K562 (cell line): ENCODE data around the gene PDHX. TPM values are rescaled to one million over a fixed set of nuclear protein-coding genes. Genes with fewer than 3 reads are reported as not detected.

Experiments
- ATAC-seq: fragments of 200-7000 bp; cut with Tn5 transposase; 3 replicates; pipeline ENCODE4 v1.9.1; 2020; ENCODE audit warnings: moderate library complexity
- BruUV-seq: library from RNA; stranded (reverse); fragments of 400-500 nt; replicated peaks from 2 replicates; lab custom pipeline; 2021; lab: Mats Ljungman, UMichigan
- CTCF ChIA-PET: fragments of 300-600 bp; formaldehyde crosslinking; extraction: SDS; loops from one replicate; lab custom pipeline; 2021; ENCODE audit warnings: low intra/inter-chr PET ratio; lab: Yijun Ruan, JAX
- POLR2A ChIA-PET: fragments of 300-600, 350-650 bp; sonication (Branson Sonifier 250); formaldehyde crosslinking; extraction: SDS; loops from one replicate; lab custom pipeline; 2021; ENCODE audit warnings: antibody characterized with exemption, inconsistent platforms; lab: Yijun Ruan, JAX
- DNase-seq, 4 experiments: peaks; one replicate each; pipeline versions ENCODE4 v3.0.0 to v3.0.0-alpha.2; 2011 to 2018; ENCODE audit warnings: low spot score in 3 of 4, mixed read lengths in 3 of 4; ENCODE audit errors: extremely low read depth in 1 of 4
- FAIRE-seq: peaks from 2 replicates; lab custom pipeline; 2011; peaks lifted over from hg19 to GRCh38; lab: Jason Lieb, UNC
- H2AFZ ChIP-seq: 2 replicates; pipeline ENCODE4 v1.6.0; 2011; ENCODE audit warnings: low read depth, low read length, control low read depth, inconsistent platforms
- H3K27ac ChIP-seq: fragments of 200-600 bp; 3 replicates; pipeline ENCODE4 v1.8.0; 2011; ENCODE audit warnings: low read depth, mild to moderate bottlenecking, control low read depth, inconsistent platforms, low read length, moderate library complexity, mixed read lengths; ENCODE audit errors: extremely low read depth
- H3K27me3 ChIP-seq, 2 experiments: fragments of 300-600 bp in 1 of 2; 2 replicates in 1 of 2; 3 replicates in 1 of 2; pipeline versions ENCODE4 v1.6.0 to v1.8.0; 2011; ENCODE audit warnings: inconsistent platforms in 2 of 2, low read length in 2 of 2, mild to moderate bottlenecking in 1 of 2, mixed read lengths in 1 of 2, moderate library complexity in 1 of 2; ENCODE audit not compliant: control insufficient read depth in 2 of 2, insufficient read depth in 2 of 2
- H3K36me3 ChIP-seq: fragments of 300-600 bp; 3 replicates; pipeline ENCODE4 v1.8.0; 2011; ENCODE audit warnings: mild to moderate bottlenecking, low read length, inconsistent platforms; ENCODE audit not compliant: control insufficient read depth, insufficient read depth
- H3K4me1 ChIP-seq, 2 experiments: fragments of 200-600 bp in 1 of 2; replicated peaks in 1 of 2; 2 replicates in 1 of 2; 3 replicates in 1 of 2; pipeline versions ENCODE4 v1.5.1 to v1.8.0; 2011; ENCODE audit warnings: inconsistent platforms in 2 of 2, low read length in 2 of 2, mild to moderate bottlenecking in 1 of 2, mixed read lengths in 1 of 2, moderate library complexity in 1 of 2; ENCODE audit not compliant: control insufficient read depth in 2 of 2, insufficient read depth in 2 of 2
- H3K4me2 ChIP-seq: 2 replicates; pipeline ENCODE4 v1.6.1; 2011; ENCODE audit warnings: low read length, control low read depth, inconsistent platforms, mixed read lengths; ENCODE audit not compliant: insufficient read depth
- H3K4me3 ChIP-seq: fragments of 200-600 bp; sonication (generic), shearing (Covaris generic); 2 replicates; pipeline ENCODE4 v1.5.1; 2016; ENCODE audit warnings: control low read depth, inconsistent platforms
- H3K79me2 ChIP-seq: fragments of 200-600 bp; 3 replicates; pipeline ENCODE4 v1.8.0; 2011; ENCODE audit warnings: low read length, inconsistent platforms; ENCODE audit not compliant: control insufficient read depth, insufficient read depth
- H3K9ac ChIP-seq, 2 experiments: 2 replicates each; pipeline versions ENCODE4 v1.6.0 to v1.6.1; 2011; ENCODE audit warnings: low read depth in 2 of 2, low read length in 2 of 2, control low read depth in 1 of 2, inconsistent platforms in 1 of 2, mild to moderate bottlenecking in 1 of 2, mixed read lengths in 1 of 2; ENCODE audit not compliant: insufficient read depth in 1 of 2
- H3K9me1 ChIP-seq: one replicate; pipeline ENCODE4 v1.6.0; 2011; ENCODE audit warnings: inconsistent platforms, mild to moderate bottlenecking, low read length, moderate library complexity; ENCODE audit not compliant: control insufficient read depth, insufficient read depth
- H3K9me3 ChIP-seq: replicated peaks from 2 replicates; pipeline ENCODE4 v1.5.1; 2011; ENCODE audit warnings: low read depth, low read length, inconsistent platforms; ENCODE audit not compliant: control insufficient read depth, insufficient read depth
- H4K20me1 ChIP-seq: replicated peaks from 2 replicates; pipeline ENCODE4 v1.6.1; 2011; ENCODE audit warnings: low read length, inconsistent platforms, mixed read lengths; ENCODE audit not compliant: control insufficient read depth, insufficient read depth
- AFF1 ChIP-seq, 2 experiments: fragments of 450-650 bp; IDR thresholded peaks; 2 replicates each; pipeline ENCODE4 v1.6.1; 2018; ENCODE audit warnings: mild to moderate bottlenecking in 2 of 2, low read depth in 1 of 2; ENCODE audit not compliant: partially characterized antibody in 2 of 2
- BRCA1 ChIP-seq, 2 experiments: fragments of 450-650 bp in 1 of 2; sonication (generic) in 1 of 2; formaldehyde crosslinking in 1 of 2; IDR thresholded peaks; 2 replicates each; pipeline versions ENCODE4 v1.5.0 to v1.6.1; 2017 to 2020; ENCODE audit warnings: mild to moderate bottlenecking in 1 of 2, missing genetic modification reagents in 1 of 2
- ETV1 ChIP-seq: fragments of 450-650 bp; conservative IDR thresholded peaks from 2 replicates; pipeline ENCODE4 v1.6.1; 2016; ENCODE audit warnings: missing genetic modification characterization, control low read depth, low read depth, missing compliant biosample characterization
- NFIX ChIP-seq: fragments of 250-450 bp; sonication (Bioruptor Pico); IDR thresholded peaks from 2 replicates; pipeline ENCODE4 v1.4.0; 2020; ENCODE audit warnings: low read depth, mild to moderate bottlenecking, moderate library complexity
- NFXL1 ChIP-seq: fragments of 450-650 bp; formaldehyde crosslinking; IDR thresholded peaks from 2 replicates; pipeline ENCODE4 v1.4.0; 2021; ENCODE audit warnings: mild to moderate bottlenecking
- PRMT5 ChIP-seq: sonication (generic); formaldehyde crosslinking; IDR thresholded peaks from 2 replicates; pipeline ENCODE4 v1.5.0; 2020; ENCODE audit warnings: missing genetic modification reagents
- TFE3 ChIP-seq: fragments of 450-650 bp; formaldehyde crosslinking; IDR thresholded peaks from 2 replicates; pipeline ENCODE4 v1.4.0; 2020; ENCODE audit warnings: mild to moderate bottlenecking, mixed read lengths
- ZNF23 ChIP-seq: fragments of 250-450 bp; sonication (Bioruptor Pico); IDR thresholded peaks from 2 replicates; pipeline ENCODE4 v1.4.0; 2020; ENCODE audit warnings: mild to moderate bottlenecking
- WGBS: fragments of 100-300 bp; shearing (Covaris generic); methylation state at CpG from one replicate; pipeline ENCODE4 v1.1.6; 2016; ENCODE audit warnings: low coverage, mixed read lengths; ENCODE audit not compliant: insufficient coverage; ENCODE audit errors: missing lambda C conversion rate; 5-methylcytosine and 5-hydroxymethylcytosine counted together
- in situ Hi-C: fragments of 300-500 bp; cut with MboI; formaldehyde crosslinking; loops from 4 replicates; pipeline ENCODE4 v1.15.0; 2018; ENCODE audit warnings: inconsistent platforms, mixed read lengths
- intact Hi-C: fragments of 100-400 bp; cut with micrococcal nuclease; formaldehyde crosslinking; loops from 2 replicates; pipeline ENCODE4 v1.14.2; 2022
- polyA plus RNA-seq, 8 experiments: library from polyadenylated mRNA; depleted of rRNA in 4 of 8; stranded (reverse) in 5 of 8; unstranded in 3 of 8; fragments of >200 nt; fragmentation: Nextera tagmentation in 2 of 8; fragmentation: Illumina TruSeq in 1 of 8; extraction: Ambion mirVana in 2 of 8; extraction: Trizol in 1 of 8; gene quantifications; 2 replicates each; pipeline versions ENCODE4 v1.2.1 to v1.2.3, GENCODE V29; 2011 to 2014; ENCODE audit warnings: inconsistent platforms in 1 of 8, missing spikeins in 1 of 8
- total RNA-seq, 7 experiments: library from RNA; depleted of rRNA in 6 of 7; stranded (reverse); fragments of >200 nt in 6 of 7; fragmentation: Illumina TruSeq in 2 of 7; extraction: Trizol in 2 of 7; gene quantifications; 2 replicates each; pipeline versions ENCODE4 v1.2.1 to v1.2.3, GENCODE V29; 2011 to 2021; ENCODE audit warnings: low replicate concordance in 1 of 7

The PDHX gene
- total and polyA plus RNA-seq, 9 of the 15 experiments (the other 6 are each of a cell fraction or from before 2014, with no cell fraction given): 20.8 to 43.5 (median 31.2) TPM

GRCh38 chr11:34953955-34954354, 37.5 kb downstream of the PDHX start (continued):
- TF ChIP-seq AFF1 (IDR thresholded peaks at IDR 0.05; ENCODE audit: low read depth in 1 of 2, partially characterized antibody in 2 of 2) (no peak), NFXL1 (CRISPR knock-in tag) (no peak), ETV1 (tag) (no peak)

- in situ Hi-C loops (no loop called here), intact Hi-C loops (no loop called here)
- Histone ChIP-seq H2AFZ (no peak overlapping the region), H3K27ac (no peak overlapping the region), H3K9ac (no peak overlapping the region), H3K79me2 (no peaks in the 10 kb centered on the region), H3K4me3 (no peak overlapping the region), H3K9me3 (no peaks in the 10 kb centered on the region), H4K20me1 (no peaks in the 10 kb centered on the region), H3K4me1 (no peaks in the 10 kb centered on the region), H3K36me3 (peaks cover 13% of the 10 kb centered on the region; the same call in 1 of the 3 replicates), H3K4me2 (no peak overlapping the region), H3K27me3 (no peaks in the 10 kb centered on the region), H3K9me1 (no peaks in the 10 kb centered on the region)
- no peak for TF ChIP-seq PRMT5 (CRISPR knock-in tag)
- TF ChIP-seq ZNF23 (CRISPR knock-in tag): no peak
- no peak for TF ChIP-seq TFE3
- no peak for TF ChIP-seq BRCA1 (IDR thresholded peaks at IDR 0.05)
- TF ChIP-seq BRCA1 (CRISPR knock-in tag; IDR thresholded peaks at IDR 0.05): no peak
- no peak for TF ChIP-seq NFIX (CRISPR knock-in tag)
- no TSS peak for BruUV-seq
- POLR2A ChIA-PET: no interaction called here
- 96% methylated on average over 5 of the region's 5 CpGs for WGBS
- no peak for ATAC-seq
- DNase-seq: no peak
- CTCF ChIA-PET: no interaction called here
- no peak for FAIRE-seq
Observed at GRCh38 chr11:34957206-34957605, 40.8 kb downstream of the PDHX start.
